ENCODE data around the gene SYNDIG1. TPM values are rescaled to one million over a fixed set of nuclear protein-coding genes. Genes with fewer than 3 reads are reported as not detected.

The SYNDIG1 gene
- total RNA-seq, 2 experiments from 2014 or later: not detected

- H3K9me3 ChIP-seq (ENCODE audit: control insufficient read depth in 1 of 2, insufficient read depth in 1 of 2, low read length in 2 of 2): peaks cover 0 to 10% of the 10 kb centered on the region in 2 experiments
- Mint-ChIP-seq H3K4me3 (no peak overlapping the region), H3K36me3 (ENCODE audit: low read depth) (no peaks in the 10 kb centered on the region), H3K27ac (no peak overlapping the region), H3K27me3 (no peaks in the 10 kb centered on the region), H3K9me3 (peaks cover 4% of the 10 kb centered on the region), H3K4me1 (ENCODE audit: low read depth) (no peaks in the 10 kb centered on the region)
- intact Hi-C loops (cut with DNase I, micrococcal nuclease): no loop called here
- H3K36me3 ChIP-seq (ENCODE audit: insufficient read depth, low read length): no peaks in the 10 kb centered on the region
- H3K4me1 ChIP-seq (ENCODE audit: insufficient read depth, low read length): no peaks in the 10 kb centered on the region
- no peak overlapping the region for H3K4me3 ChIP-seq (ENCODE audit: low read length)
- DNase-seq (no peak), ATAC-seq (ENCODE audit: poor library complexity) (no peak)
- ChIA-PET CTCF (no interaction called here), POLR2A (no interaction called here)
- TF ChIP-seq, protein P1, sequence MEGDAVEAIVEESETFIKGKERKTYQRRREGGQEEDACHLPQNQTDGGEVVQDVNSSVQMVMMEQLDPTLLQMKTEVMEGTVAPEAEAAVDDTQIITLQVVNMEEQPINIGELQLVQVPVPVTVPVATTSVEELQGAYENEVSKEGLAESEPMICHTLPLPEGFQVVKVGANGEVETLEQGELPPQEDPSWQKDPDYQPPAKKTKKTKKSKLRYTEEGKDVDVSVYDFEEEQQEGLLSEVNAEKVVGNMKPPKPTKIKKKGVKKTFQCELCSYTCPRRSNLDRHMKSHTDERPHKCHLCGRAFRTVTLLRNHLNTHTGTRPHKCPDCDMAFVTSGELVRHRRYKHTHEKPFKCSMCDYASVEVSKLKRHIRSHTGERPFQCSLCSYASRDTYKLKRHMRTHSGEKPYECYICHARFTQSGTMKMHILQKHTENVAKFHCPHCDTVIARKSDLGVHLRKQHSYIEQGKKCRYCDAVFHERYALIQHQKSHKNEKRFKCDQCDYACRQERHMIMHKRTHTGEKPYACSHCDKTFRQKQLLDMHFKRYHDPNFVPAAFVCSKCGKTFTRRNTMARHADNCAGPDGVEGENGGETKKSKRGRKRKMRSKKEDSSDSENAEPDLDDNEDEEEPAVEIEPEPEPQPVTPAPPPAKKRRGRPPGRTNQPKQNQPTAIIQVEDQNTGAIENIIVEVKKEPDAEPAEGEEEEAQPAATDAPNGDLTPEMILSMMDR (IDR thresholded peaks at IDR 0.05): no peak
- no peak overlapping the region for H3K27ac ChIP-seq (ENCODE audit: low read depth in 1 of 2, low read length in 2 of 2)
- peaks cover 0 to 2% of the 10 kb centered on the region in 2 experiments for H3K27me3 ChIP-seq (ENCODE audit: control insufficient read depth in 1 of 2, insufficient read depth in 2 of 2, low read length in 2 of 2)
Measured at GRCh38 chr20:24421071-24421470, 48.4 kb upstream of the SYNDIG1 start.

GRCh38 chr20:24422091-24422760 is 47.2 kb upstream of the SYNDIG1 start:
- Histone ChIP-seq H3K4me3 (ENCODE audit: low read length) (no peak overlapping the region), H3K36me3 (ENCODE audit: insufficient read depth, low read length) (no peaks in the 10 kb centered on the region), H3K9me3 (ENCODE audit: control insufficient read depth in 1 of 2, insufficient read depth in 1 of 2, low read length in 2 of 2) (peaks cover 0 to 7% of the 10 kb centered on the region in 2 experiments), H3K4me1 (ENCODE audit: insufficient read depth, low read length) (no peaks in the 10 kb centered on the region), H3K27me3 (ENCODE audit: control insufficient read depth in 1 of 2, insufficient read depth in 2 of 2, low read length in 2 of 2) (peaks cover 0 to 2% of the 10 kb centered on the region in 2 experiments), H3K27ac (ENCODE audit: low read depth in 1 of 2, low read length in 2 of 2) (no peak overlapping the region)
- H3K4me3 Mint-ChIP-seq: no peak overlapping the region
- DNase-seq (no peak), ATAC-seq (ENCODE audit: poor library complexity) (no peak)
- TF ChIP-seq, protein P1 (IDR thresholded peaks at IDR 0.05): no peak
- ChIA-PET POLR2A (no interaction called here), CTCF (no interaction called here)
- intact Hi-C loops (cut with DNase I, micrococcal nuclease): no loop called here
- no peak overlapping the region for H3K27ac Mint-ChIP-seq
- H3K9me3 Mint-ChIP-seq: no peaks in the 10 kb centered on the region
- H3K36me3 Mint-ChIP-seq (ENCODE audit: low read depth): no peaks in the 10 kb centered on the region
- H3K27me3 Mint-ChIP-seq: no peaks in the 10 kb centered on the region
- no peaks in the 10 kb centered on the region for H3K4me1 Mint-ChIP-seq (ENCODE audit: low read depth)

GRCh38 chr20:24423390-24424313 is 45.8 kb upstream of the SYNDIG1 start:
- Histone ChIP-seq H3K9me3 (ENCODE audit: control insufficient read depth in 1 of 2, insufficient read depth in 1 of 2, low read length in 2 of 2) (peaks cover 0 to 7% of the 10 kb centered on the region in 2 experiments), H3K27me3 (ENCODE audit: control insufficient read depth in 1 of 2, insufficient read depth in 2 of 2, low read length in 2 of 2) (peaks cover 0 to 2% of the 10 kb centered on the region in 2 experiments), H3K36me3 (ENCODE audit: insufficient read depth, low read length) (no peaks in the 10 kb centered on the region), H3K27ac (ENCODE audit: low read depth in 1 of 2, low read length in 2 of 2) (no peak overlapping the region), H3K4me1 (ENCODE audit: insufficient read depth, low read length) (no peaks in the 10 kb centered on the region), H3K4me3 (ENCODE audit: low read length) (no peak overlapping the region)
- CTCF ChIA-PET: no interaction called here
- no peaks in the 10 kb centered on the region for H3K27me3 Mint-ChIP-seq
- POLR2A ChIA-PET: no interaction called here
- peaks cover 5% of the 10 kb centered on the region for H3K9me3 Mint-ChIP-seq
- no peak for DNase-seq
- no peak for ATAC-seq (ENCODE audit: poor library complexity)
- no peak overlapping the region for H3K4me3 Mint-ChIP-seq
- no peak overlapping the region for H3K27ac Mint-ChIP-seq
- intact Hi-C loops (cut with DNase I, micrococcal nuclease): no loop called here
- TF ChIP-seq, protein P1 (IDR thresholded peaks at IDR 0.05): no peak
- no peaks in the 10 kb centered on the region for H3K4me1 Mint-ChIP-seq (ENCODE audit: low read depth)
- no peaks in the 10 kb centered on the region for H3K36me3 Mint-ChIP-seq (ENCODE audit: low read depth)
